Smooth muscle cell (in vitro differentiated cells): ENCODE results near the gene FGR. TPM values are rescaled to one million over a fixed set of nuclear protein-coding genes. Genes with fewer than 3 reads are reported as not detected.

Experiments
- DNase-seq: peaks from one replicate; lab custom pipeline; 2025; ENCODE audit not compliant: unreplicated experiment; lab: John Stamatoyannopoulos, UW
- H2AFZ ChIP-seq: fragments of 200-600 bp; sonication (generic); 2 replicates; pipeline ENCODE4 v1.6.0; 2016; ENCODE audit warnings: antibody characterized with exemption, low read depth, mild to moderate bottlenecking
- H3F3A ChIP-seq: fragments of 200-600 bp; sonication (generic); 2 replicates; pipeline ENCODE4 v1.6.0; 2017; ENCODE audit warnings: antibody characterized with exemption, low read depth
- H3K27ac ChIP-seq: fragments of 200-600 bp; sonication (generic); 2 replicates; pipeline ENCODE4 v1.5.1; 2016; ENCODE audit warnings: low read depth, mild to moderate bottlenecking
- H3K27me3 ChIP-seq: fragments of 200-600 bp; sonication (generic); 2 replicates; pipeline ENCODE4 v1.6.1; 2016; ENCODE audit warnings: low read depth, mild to moderate bottlenecking
- H3K36me3 ChIP-seq: fragments of 200-600 bp; sonication (generic); 2 replicates; pipeline ENCODE4 v1.5.1; 2016; ENCODE audit warnings: low read depth
- H3K4me1 ChIP-seq: fragments of 200-600 bp; sonication (generic); 2 replicates; pipeline ENCODE4 v1.5.1; 2016; ENCODE audit warnings: low read depth
- H3K4me2 ChIP-seq: fragments of 200-600 bp; sonication (generic); 2 replicates; pipeline ENCODE4 v1.6.0; 2016; ENCODE audit warnings: mild to moderate bottlenecking
- H3K4me3 ChIP-seq: fragments of 200-600 bp; sonication (generic); 2 replicates; pipeline ENCODE4 v1.5.1; 2016; ENCODE audit warnings: mild to moderate bottlenecking
- H3K79me2 ChIP-seq: fragments of 200-600 bp; sonication (generic); 2 replicates; pipeline ENCODE4 v1.6.0; 2016; ENCODE audit warnings: low read depth, mild to moderate bottlenecking
- H3K9ac ChIP-seq: fragments of 200-600 bp; sonication (generic); 2 replicates; pipeline ENCODE4 v1.6.0; 2016; ENCODE audit warnings: low read depth
- H3K9me3 ChIP-seq: fragments of 200-600 bp; sonication (generic); replicated peaks from 2 replicates; pipeline ENCODE4 v1.5.1; 2016; ENCODE audit warnings: low read depth
- H4K20me1 ChIP-seq: fragments of 200-600 bp; sonication (generic); 2 replicates; pipeline ENCODE4 v1.6.0; 2016; ENCODE audit warnings: low read depth
- WGBS: methylation state at CpG from one replicate; pipeline ENCODE4 v1.1.7; 2016; ENCODE audit warnings: low lambda C conversion rate; 5-methylcytosine and 5-hydroxymethylcytosine counted together
- polyA plus RNA-seq: library from polyadenylated mRNA; unstranded; fragments of >200 nt; fragmentation: Nextera tagmentation; extraction: Ambion mirVana; gene quantifications from 2 replicates; pipeline ENCODE4 v1.2.1, GENCODE V29; 2016
- total RNA-seq: library from RNA; depleted of rRNA; stranded (reverse); fragments of >200 nt; gene quantifications from 2 replicates; pipeline ENCODE4 v1.2.3, GENCODE V29; 2014
- TF ChIP-seq, protein P1 (sequence below): fragments of 200-600 bp; sonication (generic); IDR thresholded peaks from 2 replicates; pipeline ENCODE4 v1.5.1; 2017; ENCODE audit warnings: borderline replicate concordance, mild to moderate bottlenecking, antibody characterized with exemption; ENCODE audit not compliant: insufficient read depth, poor library complexity, severe bottlenecking

Gene FGR
- total and polyA plus RNA-seq, 2 experiments from 2014 or later: 0.10 to 1.3 TPM

DNA sequence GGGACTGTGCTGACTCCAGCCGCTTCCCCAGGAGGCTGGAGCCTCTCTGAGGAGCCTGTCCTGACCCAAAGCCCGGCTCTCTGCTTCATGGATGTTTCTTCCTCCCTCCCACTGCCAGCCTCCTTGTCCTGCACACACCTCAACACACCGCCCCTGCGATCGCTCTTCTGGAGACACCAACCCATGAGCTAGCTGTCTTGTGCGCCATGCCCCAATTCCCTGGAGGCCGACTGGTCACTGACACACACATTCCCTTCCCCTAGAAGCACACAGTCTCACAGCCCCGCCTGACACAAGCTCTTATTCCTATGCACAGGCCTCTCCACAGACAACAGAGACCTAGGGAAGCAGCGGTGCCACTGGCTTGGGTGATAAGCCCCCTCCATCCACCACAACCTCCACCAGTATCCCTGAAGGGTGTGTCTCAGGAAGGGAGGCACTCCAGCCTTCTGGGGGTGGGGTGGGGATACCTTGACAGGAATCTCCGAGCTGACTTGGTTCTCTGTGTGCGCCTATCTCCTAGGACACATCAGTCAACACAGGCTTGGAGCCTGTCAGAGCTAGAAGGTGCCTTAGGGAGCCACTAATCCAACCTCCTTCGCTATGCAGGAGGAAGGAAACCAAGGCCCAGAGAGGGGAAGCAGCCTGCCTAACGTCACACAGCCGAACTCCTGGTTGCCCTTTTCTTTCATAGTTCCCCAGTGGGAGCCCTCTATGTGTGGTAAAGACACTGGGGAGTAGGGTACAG, 62.1 kb downstream of the FGR start:
- H3K27me3 ChIP-seq: no peaks in the 10 kb centered on the region
- H3K9me3 ChIP-seq: no peaks in the 10 kb centered on the region
- peaks cover 52% of the 10 kb centered on the region for H3F3A ChIP-seq
- peak overlapping the region; percentile 59 for H3K4me2 ChIP-seq
- no peaks in the 10 kb centered on the region for H3K36me3 ChIP-seq
- H3K79me2 ChIP-seq: peaks cover 70% of the 10 kb centered on the region
- H3K9ac ChIP-seq: peak overlapping the region; percentile 4
- 46% methylated on average over 14 of the region's 14 CpGs for WGBS
- DNase-seq: no peak
- H3K4me3 ChIP-seq: no peak overlapping the region
- peaks cover 84% of the 10 kb centered on the region for H3K4me1 ChIP-seq
- no peak overlapping the region for H2AFZ ChIP-seq
- peaks cover 100% of the 10 kb centered on the region for H4K20me1 ChIP-seq
- peak overlapping the region; percentile 56 for H3K27ac ChIP-seq
- TF ChIP-seq, protein P1, sequence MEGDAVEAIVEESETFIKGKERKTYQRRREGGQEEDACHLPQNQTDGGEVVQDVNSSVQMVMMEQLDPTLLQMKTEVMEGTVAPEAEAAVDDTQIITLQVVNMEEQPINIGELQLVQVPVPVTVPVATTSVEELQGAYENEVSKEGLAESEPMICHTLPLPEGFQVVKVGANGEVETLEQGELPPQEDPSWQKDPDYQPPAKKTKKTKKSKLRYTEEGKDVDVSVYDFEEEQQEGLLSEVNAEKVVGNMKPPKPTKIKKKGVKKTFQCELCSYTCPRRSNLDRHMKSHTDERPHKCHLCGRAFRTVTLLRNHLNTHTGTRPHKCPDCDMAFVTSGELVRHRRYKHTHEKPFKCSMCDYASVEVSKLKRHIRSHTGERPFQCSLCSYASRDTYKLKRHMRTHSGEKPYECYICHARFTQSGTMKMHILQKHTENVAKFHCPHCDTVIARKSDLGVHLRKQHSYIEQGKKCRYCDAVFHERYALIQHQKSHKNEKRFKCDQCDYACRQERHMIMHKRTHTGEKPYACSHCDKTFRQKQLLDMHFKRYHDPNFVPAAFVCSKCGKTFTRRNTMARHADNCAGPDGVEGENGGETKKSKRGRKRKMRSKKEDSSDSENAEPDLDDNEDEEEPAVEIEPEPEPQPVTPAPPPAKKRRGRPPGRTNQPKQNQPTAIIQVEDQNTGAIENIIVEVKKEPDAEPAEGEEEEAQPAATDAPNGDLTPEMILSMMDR: no peak

DNA sequence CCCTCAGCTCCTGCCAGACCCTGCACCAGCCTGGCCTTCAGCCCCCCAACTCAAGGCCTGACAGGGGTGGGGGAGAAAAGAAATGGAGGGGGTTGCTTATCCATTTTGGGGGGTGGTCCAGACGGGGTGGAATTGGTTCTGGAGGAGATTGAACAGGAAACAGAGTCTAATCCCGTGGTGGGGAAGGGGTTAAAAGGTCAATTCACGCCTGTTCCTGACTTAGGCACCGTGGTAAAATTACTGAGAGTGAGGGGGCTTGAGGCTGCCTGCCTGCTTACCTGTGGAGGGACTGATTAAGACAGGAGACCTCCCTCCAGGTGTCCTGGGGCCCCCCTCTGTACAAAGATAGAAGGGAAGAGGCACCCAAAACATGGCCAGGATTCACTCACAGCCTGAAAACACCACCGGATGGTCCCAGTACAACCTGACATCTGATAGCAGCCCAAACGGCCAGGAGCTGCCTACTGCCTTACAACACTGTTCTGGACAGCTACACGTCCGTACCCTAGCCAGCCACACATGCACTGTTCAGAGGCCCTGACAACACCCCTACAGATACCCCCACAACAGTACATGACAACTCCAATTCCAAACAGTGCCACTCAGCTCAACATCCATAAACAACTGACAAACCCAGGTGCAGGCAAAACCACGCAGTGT, 62.8 kb downstream of the FGR start:
- peaks cover 86% of the 10 kb centered on the region for H3K4me1 ChIP-seq
- peak overlapping the region; percentile 4 for H3K9ac ChIP-seq
- no peak overlapping the region for H2AFZ ChIP-seq
- H3K79me2 ChIP-seq: peaks cover 70% of the 10 kb centered on the region
- DNase-seq: no peak
- H3K4me3 ChIP-seq: no peak overlapping the region
- H3F3A ChIP-seq: peaks cover 49% of the 10 kb centered on the region
- TF ChIP-seq, protein P1: no peak
- H3K27ac ChIP-seq: peak overlapping the region; percentile 56
- no peaks in the 10 kb centered on the region for H3K36me3 ChIP-seq
- WGBS: 19% methylated on average over 9 of the region's 9 CpGs
- peaks cover 100% of the 10 kb centered on the region for H4K20me1 ChIP-seq
- peak overlapping the region; percentile 59 for H3K4me2 ChIP-seq
- H3K9me3 ChIP-seq: no peaks in the 10 kb centered on the region
- H3K27me3 ChIP-seq: no peaks in the 10 kb centered on the region

DNA sequence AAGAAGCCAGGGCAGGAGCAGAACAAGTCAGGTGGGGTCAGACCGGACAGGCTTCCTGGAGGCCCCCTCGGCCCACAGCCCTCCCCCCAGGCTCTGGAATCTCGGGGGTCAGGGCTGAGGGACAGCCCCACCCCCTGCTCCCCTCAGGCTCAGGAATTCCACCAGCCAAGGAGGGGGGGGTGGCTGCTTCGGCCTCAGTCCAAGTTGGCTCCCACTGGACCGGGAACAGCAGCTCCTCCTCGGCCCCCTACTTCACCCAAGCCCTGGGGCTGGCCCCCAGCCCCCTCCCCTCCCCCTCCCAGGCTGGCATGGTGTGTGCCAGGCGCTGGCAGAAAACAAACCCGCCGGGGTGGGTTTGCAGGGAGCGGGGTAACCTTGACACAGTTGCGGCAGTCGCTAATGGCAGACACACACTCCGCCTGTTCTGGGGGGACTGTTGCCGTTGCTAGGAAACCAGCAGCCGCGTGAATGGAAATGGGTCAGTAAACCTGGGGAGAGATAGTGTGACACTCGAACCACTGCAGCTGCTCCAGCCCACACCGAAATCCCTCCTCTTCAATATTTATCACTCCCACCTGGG, 63.5 kb downstream of the FGR start:
- H3K79me2 ChIP-seq: peaks cover 70% of the 10 kb centered on the region
- H3K9me3 ChIP-seq: no peaks in the 10 kb centered on the region
- TF ChIP-seq, protein P1: no peak
- DNase-seq: no peak
- no peaks in the 10 kb centered on the region for H3K36me3 ChIP-seq
- peak overlapping the region; percentile 56 for H3K27ac ChIP-seq
- H4K20me1 ChIP-seq: peaks cover 100% of the 10 kb centered on the region
- no peak overlapping the region for H3K4me3 ChIP-seq
- H2AFZ ChIP-seq: no peak overlapping the region
- H3K27me3 ChIP-seq: no peaks in the 10 kb centered on the region
- no peak overlapping the region for H3K9ac ChIP-seq
- WGBS: 34% methylated on average over 9 of the region's 18 CpGs
- peak overlapping the region; percentile 59 for H3K4me2 ChIP-seq
- peaks cover 89% of the 10 kb centered on the region for H3K4me1 ChIP-seq
- H3F3A ChIP-seq: peaks cover 43% of the 10 kb centered on the region
